GM19452 (cell line): ENCODE results near the gene NARF.
"Not testable (repeated sequence)": the region's sequence is repeated elsewhere in the genome, so short reads cannot be mapped to it uniquely, and the experiment has no call there.

ENCODE experiments used
- ATAC-seq: cut with Tn5 transposase; IDR thresholded peaks from one replicate; pipeline ENCODE4 v1.9.1; 2021; ENCODE audit not compliant: unreplicated experiment

The NARF gene

DNA sequence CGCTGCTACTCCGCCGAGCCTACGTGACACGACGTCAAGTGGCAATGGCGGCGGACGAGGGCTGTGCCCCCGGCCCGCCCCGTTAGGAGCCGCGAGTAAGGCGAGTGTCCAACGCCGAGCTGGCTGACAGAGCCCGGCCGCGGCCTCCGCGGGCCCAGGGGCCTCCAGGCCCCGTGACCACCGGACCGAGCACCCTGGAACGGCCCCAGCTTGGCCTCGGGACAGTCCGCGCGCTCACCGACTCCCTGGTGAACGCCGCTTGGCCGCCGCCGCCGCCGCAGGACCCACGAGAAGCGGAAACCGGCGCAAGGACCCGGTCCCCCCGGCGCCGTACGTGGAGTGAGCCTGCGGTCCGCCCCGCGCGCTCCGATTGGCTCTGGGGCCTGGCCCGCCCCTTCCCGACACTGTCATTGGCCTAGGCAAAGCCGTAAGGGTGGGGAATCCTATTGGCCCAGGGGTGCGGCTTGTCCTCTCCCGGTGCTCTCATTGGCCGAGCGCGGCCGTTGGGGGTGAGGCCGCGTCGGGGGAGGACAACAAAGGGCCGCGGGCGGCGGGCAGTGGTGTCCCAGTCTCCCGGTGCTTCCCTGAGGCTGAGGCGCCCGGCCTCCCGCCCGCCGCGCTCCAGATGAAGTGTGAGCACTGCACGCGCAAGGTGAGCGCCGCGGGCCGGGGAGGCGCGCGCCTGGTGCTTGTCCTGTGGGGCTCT is at the start of gene NARF:
Gene NARF, plus strand, starts transcription at position 563 of the 706 bp plus-strand sequence. Its CDS starts 63 bp downstream, at position 626.
- peak; percentile 87 for ATAC-seq

DNA sequence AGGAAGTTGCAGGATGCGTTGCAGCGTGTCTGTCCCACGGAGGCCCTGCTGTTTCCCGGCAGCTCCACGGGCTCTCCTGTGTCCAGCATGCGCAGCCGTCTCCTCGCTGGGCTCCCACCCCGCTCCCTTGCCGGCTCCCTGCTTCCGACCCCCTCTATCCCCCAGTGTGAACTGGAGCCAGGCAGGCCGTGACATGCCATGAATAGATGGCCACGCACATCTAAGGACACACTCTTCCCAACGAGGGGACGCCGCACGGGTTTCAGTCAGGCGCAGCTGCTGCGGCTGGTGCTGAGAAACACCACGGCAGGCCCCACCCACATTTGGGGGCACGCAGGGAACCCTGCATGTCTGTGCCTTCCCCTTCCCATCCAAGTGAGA is 49.6 kb upstream of the NARF start:
- ATAC-seq, result no peak

DNA sequence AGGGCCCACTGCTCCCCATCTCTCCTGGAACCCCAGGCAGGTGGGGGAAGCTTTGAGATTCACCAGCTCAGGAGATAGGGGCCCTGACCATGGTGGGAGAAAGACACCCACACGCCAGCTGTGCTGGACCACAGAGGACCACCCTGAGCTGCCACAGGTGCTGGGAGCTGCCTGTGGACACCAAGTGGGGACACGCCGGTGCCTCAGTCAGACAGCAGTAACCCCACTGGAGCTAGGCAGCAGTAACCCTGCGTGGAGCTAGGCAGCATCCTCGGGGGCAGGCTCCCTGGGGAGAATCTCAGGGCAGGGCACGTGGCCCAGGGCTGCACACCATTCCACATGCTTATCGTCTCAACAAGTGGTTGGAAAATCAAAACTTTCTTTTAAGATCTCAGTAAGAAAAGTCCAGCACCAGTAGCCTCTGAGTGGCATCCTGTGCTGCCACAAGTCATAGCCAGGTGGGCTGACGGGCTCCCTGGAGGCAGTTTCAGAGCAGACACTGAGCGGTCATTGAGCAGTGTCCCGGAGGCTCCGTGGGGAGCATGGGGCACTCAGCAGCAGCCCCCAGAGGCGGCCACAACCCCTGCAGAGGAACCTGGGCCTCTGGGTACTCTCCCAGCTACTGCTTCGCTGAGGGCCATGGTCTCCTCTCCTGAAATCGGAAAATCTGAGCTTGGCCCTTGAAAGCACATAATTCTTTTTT is 48.4 kb upstream of the NARF start:
- no peak for ATAC-seq

DNA sequence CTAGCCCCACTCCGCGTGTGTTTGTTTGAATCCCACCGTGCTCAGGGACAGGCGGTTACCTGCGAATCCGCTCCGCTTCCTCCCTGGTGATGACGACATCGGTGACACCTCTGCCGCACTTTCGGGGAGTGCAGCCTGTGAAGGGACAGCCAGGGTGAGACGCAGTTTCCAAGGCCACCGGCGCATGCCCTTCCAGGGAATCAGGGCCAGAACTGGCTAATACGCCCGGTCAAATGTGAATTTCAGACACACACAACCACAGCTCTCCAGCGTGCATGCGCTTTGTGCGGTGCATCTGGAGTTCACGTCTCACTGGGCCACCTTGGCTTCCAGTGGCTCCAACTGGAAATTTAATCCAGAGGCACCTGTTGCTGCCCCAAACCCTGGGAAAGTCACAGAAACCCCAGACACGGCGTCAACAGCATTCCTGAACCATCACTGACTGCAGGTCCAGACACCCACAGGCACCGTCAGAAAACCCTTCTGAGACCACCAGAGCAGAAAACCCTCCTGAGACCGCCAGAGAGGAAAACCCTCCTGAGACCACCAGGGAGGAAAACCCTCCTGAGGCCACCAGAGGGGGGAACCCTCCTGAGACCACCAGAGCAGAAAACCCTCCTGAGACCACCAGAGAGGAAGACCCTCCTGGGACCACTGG is 47.0 kb upstream of the NARF start:
- no peak for ATAC-seq

DNA sequence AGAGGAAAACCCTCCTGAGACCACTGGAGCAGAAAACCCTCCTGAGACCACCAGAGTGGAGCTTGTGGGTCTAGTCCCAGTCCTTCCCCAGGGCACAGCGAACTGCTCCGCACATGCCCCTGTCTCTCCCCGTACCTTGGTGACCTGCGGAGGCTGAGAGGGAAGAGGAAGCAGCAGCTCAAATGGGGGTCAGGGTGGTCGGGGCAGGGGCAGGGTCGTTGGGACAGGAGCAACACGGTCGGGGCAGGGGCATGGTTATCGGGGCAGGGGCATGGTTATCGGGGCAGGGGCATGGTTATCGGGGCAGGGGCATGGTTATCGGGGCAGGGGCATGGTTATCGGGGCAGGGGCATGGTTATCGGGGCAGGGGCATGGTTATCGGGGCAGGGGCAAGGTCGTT is 46.5 kb upstream of the NARF start:
- not testable (repeated sequence) for ATAC-seq

DNA sequence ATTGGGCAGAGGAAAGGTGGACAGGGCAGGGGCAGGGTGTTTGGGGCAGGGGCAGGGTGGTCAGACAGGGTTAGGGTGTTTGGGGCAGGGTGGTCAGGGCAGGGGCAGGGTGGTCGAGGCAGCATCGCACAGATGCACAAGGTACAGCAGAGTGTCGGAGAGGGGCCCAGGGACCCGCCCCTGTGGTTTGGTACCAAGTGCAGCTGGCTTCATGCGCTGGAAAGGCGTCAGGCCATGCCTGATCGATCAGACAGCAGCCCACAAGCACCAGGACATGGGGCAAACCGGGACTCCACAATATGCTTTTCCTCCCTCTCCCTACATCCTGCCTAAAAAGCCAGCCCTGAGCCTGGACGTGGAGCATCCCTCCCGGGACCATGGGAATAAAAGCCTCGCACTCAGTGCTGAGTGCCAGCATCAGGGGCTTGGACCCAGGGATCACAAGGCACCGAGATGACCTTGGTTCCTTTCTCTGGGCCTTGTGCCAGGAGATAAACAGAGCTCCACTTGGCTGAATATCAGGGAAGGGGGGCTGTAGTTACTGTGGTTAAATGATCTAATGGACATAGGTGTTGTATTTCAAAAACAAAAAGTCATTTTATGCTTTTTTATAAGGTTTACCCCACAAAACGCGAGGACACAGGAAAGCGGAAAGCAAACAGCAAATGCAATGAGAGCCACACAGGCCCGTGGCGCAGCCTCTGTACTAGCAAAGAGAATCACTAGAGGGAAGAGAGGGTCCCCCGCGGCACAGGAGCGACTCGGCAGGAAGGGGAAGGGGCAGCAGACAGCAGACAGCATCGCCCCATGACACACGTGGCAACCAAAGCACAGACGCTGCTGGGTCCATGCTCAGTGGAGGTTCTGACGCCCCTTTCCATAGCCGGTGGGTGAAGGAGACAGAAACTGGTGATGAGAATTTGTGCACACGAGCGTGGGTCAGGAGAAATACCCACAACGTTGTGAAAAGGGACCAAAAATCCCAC is 45.7 kb upstream of the NARF start:
- no peak for ATAC-seq

DNA sequence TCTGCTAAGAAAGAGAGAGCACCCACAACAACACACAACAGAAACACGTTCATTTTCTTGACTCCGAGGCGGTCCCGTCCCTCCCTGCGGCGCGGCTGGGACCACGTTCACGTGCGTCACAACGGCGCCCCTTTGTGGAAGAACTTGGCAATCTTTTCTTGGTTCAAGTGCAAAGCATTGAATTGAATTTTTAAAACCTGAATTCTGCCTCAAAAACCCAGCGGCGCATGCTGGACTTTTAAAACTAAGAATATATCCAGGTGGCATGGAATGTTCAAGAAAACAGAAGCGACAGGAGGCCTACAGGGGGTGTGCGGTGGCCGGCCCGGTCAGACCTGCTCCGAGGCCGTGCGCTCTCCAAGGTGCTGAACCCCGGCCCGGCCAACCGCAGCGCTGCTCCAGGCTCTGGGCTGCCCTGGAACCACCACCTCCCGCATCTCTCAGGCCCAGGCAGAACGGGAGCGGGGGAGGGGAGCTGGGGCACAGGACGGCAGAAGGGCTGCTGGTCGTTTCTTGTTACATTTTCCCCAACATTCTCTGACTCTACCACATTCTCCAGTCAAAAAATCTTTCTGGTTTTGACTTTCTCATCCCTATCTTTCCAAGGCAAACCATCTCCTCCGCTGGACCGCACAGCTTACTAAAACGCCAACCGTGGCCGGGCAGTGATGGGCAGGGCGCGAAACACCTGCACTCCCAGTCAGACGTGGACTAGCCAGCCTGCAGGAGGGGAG is 43.8 kb upstream of the NARF start:
- no peak for ATAC-seq

DNA sequence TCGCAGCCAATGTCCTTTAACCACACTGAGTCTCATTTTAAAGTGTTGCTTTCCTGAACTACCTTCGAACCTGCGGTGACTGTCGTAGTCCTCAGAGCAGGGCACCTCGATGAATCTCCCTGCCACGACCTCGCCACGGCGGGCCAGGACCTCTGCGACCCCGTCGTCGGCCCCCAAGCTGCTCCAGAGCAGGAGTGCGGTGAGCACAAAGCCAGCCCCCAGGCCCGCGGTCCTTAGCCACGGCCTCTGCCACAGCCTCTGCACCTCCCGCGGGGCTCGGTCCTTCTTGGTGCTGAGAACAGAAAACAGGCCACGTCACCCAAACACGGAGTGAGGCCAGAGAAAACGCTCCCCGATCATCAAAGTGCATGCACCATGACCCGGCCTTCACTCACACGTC is 43.2 kb upstream of the NARF start:
- ATAC-seq, result no peak

DNA sequence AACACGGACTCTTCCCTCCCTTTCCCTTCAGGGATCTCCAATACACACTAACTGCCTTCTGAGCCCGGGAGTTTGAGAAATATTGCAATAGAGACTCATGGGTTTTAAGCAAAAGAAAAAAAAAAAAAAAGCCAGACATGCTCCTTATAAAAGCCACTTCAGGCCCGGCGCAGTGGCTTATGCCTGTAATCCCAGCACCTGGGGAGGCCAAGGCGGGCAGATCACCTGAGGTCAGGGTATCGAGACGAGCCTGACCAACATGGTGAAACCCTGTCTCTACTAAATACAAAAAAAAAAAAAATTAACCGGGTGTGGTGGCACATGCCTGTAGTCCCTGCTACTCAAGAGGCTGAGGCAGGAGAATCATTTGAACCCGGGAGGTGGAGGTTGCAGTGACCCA is 42.8 kb upstream of the NARF start:
- no peak for ATAC-seq

DNA sequence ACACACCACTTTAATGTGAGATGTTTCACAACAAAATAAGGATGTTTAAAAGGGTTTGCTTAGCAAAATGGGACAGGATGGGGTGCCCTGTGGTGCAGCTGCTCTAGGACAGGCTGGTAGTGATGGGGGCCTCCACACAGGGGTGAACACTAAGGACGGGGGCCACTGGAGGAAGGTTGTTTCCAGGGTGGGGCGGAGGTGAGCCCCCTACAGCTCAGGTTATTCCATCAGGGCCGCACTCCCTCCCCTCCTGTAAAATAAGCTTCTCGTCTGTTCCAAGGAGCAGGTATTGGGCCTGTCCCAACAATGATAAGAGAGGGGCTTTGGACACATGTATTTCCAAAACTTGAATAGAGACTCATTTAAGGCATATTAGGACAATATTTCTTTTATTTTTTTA is 42.3 kb upstream of the NARF start:
- ATAC-seq, result no peak

DNA sequence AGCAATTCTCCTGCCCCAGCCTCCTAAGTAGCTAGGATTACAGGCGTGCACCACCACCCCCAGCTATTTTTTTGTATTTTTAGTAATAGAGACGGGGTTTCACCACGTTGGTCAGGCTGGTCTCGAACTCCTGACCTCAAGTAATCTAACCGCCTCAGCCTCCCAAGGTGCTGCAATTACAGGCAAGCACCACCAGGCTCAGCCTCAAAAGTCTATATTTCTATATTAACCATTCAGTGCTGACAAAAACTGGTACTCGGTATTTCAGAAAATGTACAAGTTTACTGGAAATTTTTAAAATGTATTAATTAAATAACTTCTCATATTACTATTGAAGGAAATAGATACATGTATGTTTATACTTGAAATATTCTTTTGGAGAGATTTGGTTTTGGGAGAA is 41.8 kb upstream of the NARF start:
- no peak for ATAC-seq

DNA sequence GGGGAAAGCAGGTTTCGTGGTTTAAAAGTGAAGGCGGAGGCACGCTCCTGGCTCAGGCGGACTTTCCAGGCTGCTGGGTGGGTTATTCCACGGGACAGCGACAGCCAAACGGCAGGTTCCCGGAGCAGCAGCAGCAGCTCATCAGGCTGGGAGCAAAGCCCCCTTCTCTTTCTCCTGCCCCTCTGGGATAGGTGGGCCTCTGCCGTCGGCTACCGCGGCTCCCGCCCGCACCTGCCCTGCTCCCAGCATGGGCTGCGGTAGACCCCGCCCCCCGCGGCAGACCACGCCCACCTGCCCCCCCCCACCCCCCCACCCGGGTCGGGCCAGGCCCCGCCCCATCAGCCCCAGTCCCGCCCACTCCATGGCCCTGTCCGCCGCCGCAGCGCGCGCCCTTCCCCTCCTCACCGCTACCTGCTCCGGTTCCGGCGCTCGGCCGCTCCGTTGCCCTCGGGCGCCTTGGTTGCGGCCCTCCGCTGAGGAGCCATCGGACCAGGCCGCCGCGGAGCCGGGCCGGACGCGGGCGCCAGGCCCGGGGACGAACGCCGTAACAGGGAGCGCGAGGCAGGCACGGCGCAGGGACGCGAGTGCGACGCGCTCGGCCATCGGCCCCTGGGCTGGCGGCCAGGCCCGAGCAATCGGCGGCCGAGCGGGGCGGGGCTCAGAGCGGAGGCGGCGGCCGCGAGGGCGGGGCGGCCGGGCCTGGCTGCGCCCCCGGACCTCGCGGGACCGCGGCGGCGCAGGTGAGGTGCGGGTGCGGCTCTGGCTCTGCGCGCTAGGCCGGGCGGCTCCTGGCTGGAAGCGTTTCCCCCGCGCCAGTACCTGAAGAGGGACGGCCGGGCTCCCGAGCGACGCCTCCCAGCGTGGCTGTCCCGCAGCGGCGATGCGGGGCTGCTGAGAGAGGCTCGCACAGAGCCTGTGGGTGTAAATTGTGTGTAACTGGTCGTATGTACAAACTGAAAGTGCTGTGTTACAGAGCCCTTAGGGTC is 40.2 kb upstream of the NARF start, which contains the start of the genes HEXD and OGFOD3:
Gene HEXD, plus strand, starts transcription at position 347 of the 986 bp plus-strand sequence. CDS start 1,453 bp downstream, outside the sequence.
Gene OGFOD3, minus strand, starts transcription at position 586 of the 986 bp plus-strand sequence. Its CDS starts 101 bp downstream, at position 485.
- peak; percentile 81 for ATAC-seq

DNA sequence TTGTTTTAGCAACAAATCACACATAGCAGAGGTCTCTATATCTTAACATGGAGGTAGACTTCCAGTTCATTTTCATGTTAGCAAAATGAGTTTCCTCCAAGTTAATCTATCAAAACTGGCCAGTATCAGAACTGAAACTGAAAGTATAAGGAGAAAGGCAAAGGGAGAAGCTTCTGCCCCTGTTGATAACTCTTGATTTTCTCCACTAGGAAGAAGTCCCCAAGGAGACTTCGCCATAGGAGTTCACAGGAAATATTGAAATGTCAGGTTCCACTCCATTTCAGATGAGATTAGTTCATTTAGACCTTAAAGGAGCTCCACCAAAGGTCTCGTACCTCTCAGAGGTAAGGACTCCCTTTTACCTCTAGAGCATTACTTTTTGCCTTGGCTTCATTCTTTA is 39.0 kb upstream of the NARF start:
- no peak for ATAC-seq

DNA sequence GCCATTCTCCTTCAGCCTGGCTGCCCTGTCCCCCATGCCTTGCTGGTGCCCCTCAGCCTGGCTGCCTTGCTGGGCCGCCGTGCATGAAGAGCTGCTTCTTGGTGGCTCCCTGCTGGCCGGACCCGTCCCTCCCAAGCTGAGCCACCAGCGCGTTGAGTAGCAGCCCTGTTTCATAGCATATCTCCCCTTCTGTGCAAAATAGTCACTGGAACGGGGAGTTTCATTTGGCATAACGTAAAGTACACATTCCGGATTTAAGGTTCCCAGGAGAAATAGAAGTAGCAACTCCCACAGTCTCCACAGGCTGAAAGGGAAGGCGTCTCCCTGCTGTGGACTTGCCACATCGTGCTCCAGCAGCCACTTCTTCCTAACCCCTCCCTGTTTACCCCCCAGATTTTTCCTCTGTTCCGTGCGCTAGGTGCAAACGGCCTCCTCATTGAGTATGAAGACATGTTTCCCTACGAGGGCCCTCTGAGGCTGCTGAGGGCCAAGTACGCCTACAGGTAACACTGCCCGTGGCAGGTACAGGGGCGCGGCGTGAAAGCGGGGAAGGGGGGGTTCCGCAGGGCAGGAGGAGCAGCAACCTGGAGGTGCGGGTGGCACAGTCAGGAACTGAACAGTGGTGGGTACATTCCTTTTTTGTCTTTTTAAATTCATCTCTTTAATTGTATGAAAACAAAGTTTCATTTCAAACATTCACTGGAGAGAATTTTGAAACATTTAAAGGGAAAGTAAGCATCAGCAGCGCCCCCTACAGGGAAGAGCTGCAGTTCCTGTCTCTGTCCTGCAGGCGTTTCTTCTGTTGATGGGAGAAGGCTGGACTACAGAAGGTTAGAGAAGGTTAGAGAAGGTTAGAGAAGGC is 34.3 kb upstream of the NARF start:
- no peak for ATAC-seq

DNA sequence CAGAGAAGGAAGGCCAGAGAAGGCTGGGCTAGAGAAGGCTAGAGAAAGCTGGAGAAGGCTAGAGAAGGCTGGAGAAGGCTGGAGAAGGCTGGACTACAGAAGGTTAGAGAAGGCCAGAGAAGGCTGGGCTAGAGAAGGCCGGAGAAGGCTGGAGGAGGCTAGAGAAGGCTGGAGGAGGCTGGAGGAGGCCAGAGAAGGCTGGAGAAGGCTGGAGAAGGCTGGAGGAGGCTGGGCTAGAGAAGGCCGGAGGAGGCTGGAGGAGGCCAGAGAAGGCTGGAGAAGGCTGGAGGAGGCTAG is 33.7 kb upstream of the NARF start:
- no peak for ATAC-seq

DNA sequence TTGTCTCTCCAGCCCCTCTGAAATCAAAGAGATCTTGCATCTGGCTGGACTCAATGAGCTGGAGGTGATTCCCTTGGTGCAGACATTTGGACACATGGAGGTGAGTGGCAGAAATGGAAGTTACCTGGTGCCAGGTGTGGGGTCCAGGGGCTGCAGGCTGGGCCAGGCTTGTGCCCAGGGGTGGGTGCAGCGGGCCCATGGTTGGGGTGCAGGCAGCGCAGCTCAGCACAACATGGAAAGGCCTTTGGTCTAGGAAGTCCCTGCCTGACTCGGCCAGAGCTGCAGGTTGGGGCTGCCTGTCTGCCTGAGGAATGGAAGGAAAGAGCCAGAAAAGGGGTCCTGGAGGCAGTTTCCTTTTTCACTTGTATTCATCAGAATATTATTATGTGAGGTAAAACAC is 30.0 kb upstream of the NARF start:
- ATAC-seq, result no peak

DNA sequence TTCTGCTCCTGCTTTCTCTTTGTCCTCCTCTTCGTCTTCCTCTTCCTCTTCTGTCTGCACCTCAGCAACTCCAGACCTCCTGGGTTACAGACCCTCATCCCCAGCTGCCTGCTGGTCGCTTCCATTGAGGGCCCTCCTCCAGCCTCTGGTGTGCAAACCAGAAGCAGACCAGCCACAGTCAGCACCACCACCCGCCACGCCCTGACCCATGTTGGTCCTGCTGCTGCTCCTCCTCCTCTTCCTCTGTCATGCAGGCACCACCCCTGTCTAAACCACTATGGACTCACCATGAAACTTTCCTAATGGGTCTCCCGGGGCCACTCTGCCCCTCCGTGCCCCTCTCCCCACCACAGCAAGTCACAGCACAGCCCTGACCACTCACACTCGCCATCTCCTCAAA is 28.7 kb upstream of the NARF start:
- ATAC-seq, result no peak

DNA sequence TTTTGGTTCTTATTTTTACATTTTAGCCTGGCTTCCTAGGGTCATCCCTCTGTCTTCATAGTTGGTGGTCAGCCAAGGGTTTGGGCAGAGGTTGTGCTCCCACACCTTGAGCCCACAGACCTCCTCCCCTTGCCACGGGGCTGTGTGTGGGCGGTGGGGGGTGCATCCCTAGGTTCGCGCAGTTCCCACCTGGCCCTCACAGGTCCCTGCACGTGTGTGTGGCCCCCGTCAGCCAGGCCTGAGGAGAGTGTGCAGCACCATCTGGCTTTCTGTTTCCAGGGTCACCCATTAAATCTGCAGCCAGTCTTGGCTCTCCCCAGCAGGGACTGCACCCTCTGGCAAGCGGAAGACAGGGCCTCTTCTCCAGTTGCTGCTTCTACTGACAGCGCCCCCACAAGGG is 26.5 kb upstream of the NARF start:
- no peak for ATAC-seq
